ENCODE measurements around the gene GAS2L1.

Gene GAS2L1

DNA sequence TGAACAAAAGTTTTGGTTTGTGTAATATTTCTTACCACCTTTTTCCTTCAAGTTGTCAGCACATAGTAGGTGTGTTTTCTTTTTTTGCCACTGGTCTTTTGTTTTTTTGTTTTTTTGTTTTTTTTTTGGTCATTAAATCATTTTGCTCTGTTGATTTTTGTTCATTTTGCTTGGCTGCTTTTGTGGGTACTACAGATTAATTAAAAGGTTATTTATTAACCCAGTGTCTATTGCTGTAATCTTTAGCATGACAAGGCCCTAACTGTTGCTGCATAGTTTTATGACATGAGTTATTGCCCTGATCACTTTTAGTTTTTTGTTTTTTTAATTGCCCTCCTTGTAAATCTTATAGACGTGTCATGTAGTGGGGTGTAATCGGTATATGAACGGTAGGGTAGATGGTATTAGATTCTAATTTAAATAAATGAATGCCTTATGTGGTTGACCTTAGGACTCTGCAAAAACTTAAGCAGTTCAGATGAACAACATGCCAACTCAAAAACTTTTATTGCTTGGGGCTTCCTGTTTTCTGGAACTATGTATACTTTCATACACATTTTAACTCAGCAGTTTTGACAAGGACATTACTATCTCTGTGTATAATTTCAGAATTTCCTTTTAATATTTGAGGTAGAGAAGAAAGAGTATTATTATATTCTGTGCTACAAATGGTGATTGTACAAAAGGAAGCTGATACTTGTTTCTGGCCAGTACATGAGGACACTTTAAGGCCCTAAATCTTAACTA lies 30.5 kb upstream of the GAS2L1 start:
- DNase-seq (ENCODE audit: low read depth), result no peak

DNA sequence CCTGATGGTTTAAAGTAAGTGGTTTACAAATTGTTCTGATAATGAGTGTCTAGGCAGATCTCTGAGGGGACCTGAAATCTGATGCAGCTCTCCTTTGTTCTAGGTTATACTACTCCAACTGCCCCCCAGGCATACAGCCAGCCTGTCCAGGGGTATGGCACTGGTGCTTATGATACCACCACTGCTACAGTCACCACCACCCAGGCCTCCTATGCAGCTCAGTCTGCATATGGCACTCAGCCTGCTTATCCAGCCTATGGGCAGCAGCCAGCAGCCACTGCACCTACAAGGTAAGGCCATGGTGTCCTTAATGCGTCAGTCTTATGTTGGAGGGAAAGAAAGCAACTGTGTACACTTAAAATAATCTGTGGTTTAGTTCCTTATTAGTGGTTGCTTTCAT lies 28.5 kb upstream of the GAS2L1 start:
- no peak for DNase-seq (ENCODE audit: low read depth)

DNA sequence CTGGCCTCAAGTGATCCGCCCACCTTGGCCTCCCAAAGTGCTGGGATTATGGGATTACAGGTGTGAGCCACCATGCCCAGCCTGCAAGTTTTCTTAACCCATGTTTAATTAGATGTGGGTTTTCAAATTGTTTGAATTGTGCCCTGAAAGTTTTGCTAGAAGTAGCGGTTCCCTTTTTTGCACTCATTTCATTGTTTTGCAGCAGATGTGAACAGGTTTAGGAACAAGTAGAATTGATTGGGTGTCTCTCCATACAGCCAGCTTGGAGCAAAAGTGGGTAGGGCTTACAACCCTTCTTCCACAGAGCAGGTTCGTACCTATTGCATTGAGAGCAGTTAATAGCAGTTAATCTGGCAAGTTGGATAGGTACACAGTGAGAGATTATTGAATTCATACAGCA lies 22.3 kb upstream of the GAS2L1 start:
- no peak for DNase-seq (ENCODE audit: low read depth)

DNA sequence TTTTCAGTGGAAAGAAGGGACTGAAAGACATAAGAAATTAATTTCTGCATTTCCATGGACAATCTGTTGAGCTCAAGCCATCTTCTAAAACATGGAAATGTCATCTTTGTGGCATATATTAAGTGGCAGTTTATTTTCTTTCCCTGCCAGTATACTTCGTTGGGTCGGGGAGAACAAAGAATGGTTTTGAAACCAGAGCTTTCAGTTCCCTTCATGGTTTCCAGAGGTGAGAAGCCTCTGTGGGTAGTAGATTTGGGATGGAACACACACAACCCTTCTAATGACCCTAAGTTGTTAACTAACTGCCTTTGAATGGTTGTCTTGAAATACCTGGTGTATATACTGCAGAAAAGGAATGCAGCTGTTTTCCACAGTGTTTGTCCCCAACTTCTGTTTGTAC lies 17.6 kb upstream of the GAS2L1 start:
- no peak for DNase-seq (ENCODE audit: low read depth)

DNA sequence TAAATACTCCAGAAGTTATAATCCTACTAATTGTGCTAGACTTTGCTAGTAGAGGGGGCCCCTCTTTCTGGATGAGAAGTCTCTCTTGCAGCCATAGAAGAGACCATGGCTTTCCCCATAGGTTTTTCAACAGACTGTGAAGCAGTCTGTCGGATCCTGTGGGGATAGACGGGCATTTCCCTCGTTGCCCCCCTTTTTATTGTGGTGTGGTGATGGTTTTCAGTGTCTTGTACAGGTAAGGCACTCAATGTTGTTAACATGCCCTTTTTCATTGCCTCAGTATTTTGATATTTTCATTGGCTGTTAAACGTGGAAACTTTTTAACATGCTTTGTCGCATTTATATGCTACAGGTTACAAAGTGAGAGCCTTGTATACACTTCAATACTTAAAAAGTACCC lies 16.4 kb upstream of the GAS2L1 start:
- no peak for DNase-seq (ENCODE audit: low read depth)

DNA sequence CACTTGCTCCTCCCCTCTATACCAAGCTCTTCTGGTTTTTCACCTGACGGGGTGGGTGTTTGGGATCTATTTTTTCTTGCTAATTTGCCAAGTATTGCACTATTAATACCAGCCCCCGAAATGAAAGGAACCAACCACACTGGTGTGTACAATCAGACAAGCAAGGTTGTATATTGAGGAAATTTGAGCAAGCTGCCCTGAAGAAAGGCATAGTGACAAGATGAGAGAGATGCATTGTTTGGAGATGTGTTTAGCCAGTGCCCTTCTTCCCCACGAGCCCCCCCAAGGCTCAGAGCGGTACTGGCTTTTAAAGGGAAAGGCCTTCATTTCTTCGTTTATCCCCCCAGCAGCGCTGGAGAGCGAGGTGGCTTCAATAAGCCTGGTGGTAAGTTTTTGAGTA lies 15.2 kb upstream of the GAS2L1 start:
- no peak for DNase-seq (ENCODE audit: low read depth)

DNA sequence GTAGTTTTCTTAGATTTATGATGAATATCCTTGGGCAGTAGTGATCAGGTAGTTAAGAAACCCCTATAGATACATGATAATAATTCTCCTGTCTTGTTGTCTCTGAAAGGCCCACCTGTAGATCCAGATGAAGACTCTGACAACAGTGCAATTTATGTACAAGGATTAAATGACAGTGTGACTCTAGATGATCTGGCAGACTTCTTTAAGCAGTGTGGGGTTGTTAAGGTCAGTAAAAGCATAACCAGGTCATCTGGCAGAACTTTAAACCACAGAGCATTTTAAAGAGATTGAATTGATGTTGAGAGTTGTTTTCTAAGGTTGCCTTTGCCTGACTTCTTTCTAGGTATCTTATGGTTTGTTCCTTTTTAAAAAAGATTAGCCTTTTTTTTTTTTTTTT lies 14.1 kb upstream of the GAS2L1 start:
- no peak for DNase-seq (ENCODE audit: low read depth)

DNA sequence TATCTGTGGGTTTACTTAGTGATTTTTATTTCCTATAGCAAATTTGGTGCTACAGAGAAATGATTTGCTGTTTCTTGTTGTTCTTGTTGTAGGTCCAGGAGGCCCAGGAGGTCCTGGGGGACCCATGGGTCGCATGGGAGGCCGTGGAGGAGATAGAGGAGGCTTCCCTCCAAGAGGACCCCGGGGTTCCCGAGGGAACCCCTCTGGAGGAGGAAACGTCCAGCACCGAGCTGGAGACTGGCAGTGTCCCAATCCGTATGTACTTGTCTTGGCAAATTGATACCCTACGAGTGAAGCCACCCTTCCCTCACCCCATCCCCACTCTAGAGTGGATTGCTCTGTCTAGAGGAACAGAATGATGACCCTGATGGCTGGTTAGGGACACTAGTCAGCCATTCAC lies 7.8 kb upstream of the GAS2L1 start:
- DNase-seq (ENCODE audit: low read depth), result no peak

DNA sequence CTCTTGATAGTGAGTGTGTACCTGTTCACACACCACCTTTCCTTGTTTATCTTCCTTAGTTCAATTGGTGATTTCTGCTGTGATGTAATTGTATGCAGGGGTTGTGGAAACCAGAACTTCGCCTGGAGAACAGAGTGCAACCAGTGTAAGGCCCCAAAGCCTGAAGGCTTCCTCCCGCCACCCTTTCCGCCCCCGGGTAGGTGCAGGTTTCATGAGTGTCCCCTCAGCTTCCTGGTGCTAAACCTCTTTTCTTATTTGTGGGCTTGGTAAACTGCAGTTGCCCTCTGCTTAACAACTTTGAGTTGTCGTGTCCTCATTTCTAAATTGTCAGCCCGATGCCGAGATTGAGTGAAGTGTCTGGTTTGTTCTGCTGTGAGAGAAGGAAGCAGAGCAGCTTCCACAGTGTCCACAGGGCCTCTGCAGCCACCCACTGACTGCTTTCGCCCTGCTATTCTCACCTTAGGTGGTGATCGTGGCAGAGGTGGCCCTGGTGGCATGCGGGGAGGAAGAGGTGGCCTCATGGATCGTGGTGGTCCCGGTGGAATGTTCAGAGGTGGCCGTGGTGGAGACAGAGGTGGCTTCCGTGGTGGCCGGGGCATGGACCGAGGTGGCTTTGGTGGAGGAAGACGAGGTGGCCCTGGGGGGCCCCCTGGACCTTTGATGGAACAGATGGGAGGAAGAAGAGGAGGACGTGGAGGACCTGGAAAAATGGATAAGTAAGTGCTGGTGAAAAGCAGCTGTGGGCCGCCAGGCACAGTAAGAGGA lies 7.1 kb upstream of the GAS2L1 start:
- no peak for DNase-seq (ENCODE audit: low read depth)

DNA sequence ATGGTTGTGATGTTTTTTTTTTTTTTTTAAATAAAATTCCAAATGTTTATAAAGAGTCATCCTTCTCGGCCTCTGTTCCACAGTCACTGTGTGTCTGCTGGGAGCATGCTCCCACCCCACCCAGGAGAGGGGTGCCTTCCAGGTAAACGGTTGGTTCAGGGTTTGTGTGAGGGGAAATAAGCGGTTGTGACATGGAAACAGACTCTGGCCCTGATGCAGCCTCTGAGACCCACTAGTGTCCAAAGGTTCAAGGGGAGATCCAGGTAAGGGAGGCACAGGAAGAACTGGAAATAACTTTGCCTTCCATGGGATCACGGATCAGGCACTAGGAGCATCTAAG lies 6.0 kb upstream of the GAS2L1 start:
- DNase-seq (ENCODE audit: low read depth), result no peak

DNA sequence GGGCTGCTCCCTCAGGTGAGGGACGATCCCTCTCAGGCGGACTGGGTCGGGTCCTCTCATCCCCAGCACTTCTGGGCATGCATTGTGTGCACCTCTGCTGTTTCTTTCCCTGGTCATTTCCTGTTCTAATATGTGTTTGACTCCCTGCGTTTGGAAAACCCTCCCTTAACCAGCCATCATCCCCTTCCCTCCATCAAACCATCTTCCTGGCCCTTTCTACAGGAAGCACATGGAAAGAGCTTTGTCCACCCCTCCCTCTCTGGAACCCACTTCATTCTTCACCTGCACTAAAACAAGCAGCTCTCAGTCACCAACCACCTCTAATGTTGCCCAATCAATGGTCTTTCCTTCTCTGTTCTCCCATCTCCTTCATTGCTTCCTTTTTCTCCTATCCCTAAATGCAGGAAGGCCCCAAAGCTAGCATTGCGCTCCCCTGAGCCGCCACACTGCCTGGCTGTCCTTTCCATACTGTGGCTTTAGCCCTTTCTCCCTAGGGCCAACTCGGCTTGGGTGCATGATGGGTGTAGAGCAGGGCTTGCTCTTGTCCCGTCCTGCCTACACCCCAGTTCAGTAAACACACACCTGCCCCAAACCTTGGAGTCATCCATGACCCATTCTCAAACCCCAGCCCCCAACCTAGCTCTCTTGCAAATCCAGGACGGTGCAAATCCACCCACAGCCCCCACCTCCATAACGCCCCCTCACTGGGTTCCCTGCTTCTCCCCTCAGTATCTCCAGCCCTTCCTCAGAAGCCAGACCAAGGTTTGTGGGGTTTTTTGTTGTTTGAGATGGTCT lies 5.4 kb upstream of the GAS2L1 start:
- no peak for DNase-seq (ENCODE audit: low read depth)

DNA sequence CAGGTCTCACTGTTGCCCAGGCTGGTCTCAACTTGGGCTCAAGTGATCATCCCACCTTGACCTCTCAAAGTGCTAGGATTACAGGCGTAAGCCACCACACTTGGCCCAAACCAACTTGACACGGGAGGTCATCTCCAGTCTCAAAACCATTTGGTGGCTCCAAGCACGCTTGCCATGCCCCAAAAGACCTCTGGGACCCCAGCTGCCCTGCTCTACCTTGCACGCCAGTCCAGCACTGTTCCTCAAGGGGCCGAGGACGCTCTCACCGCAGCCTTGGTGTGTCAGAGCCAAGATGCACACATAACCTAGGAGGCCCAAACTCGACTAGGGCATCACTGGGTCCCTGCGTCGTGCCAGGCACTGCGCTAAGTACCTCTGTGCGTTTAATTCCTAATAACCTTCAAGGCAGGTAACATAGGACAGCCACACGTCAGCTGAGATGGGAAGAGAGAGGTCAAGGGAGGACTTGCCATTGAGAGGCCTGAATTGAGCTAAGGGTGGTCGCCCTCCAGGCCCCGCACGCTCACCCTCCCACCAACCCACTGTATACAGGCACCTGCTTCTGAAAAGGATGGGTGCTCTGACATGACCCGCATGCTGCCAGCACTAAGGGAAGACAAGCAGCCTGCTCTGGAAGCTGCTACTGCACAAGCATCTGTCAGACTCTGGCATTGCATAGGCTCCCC lies 4.6 kb upstream of the GAS2L1 start:
- DNase-seq (ENCODE audit: low read depth), result no peak

DNA sequence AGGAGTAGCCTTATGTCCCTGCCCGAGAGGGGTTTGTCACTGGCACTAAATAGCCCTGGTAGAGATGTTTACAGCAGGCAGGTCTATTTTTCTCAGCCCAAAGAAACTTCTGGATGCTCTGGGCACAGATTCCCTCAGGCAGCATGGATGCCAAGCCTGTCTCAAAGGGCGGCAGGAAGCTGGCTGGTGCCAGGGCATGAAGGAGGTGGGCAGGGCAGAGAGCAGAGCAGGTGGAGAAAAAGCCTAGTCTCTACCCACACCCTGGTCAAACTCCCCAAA lies 4.1 kb upstream of the GAS2L1 start:
- no peak for DNase-seq (ENCODE audit: low read depth)

DNA sequence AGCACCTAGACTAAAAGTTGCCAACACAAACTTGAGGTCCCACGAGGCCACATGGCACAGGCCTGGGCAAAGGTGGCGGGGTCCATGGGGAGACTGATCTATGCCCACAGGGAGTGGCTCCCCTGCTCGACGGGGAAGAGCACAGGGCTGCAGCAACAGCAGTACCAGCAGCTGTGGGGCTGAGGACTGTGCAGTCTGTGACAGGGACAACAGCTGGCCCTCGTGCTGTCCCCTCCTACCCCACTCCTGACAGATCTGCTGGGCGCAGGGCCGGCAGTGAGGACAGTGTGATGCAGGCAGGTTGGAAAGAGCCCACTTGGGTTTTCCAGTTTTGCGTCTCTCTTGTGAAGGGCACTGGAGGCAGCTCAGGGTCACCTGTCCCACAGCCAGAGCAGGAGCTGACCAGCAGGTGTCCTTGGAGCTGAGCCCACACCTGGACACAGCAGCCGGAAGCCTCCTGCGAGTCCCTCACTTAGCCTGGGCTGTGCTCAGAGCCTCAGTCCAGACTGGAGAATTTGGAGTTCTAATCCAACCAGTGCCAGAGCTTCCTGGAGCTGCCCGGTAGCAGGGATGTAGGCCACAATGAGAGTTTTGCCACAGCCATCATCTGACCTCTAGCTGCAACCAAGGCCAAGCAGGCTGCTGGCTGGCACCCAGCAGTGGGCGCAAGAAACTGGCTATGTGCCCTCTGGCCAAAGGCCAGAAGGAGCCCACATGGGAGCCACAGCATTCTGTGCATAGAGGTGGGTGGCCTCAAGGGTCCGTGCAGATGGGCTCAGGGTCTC lies 3.6 kb upstream of the GAS2L1 start:
- no peak for DNase-seq (ENCODE audit: low read depth)

DNA sequence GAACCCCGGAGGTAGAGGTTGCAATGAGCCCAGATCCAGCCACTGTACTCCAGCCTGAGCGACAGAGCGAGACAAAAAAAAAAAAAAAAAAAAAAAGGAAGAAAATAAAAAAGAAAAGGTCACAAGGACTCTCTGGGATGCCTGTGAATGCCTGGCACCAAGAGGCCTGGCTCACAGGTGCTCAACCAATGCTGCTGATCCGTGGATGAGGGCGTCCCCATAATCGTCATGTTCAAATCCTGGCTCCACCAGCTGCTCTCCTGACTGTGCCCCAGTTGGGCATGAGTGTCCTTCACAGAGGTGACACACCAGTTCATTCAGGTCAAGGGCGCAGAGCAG lies 645 bp upstream of the GAS2L1 start:
- DNase-seq (ENCODE audit: low read depth), result no peak

DNA sequence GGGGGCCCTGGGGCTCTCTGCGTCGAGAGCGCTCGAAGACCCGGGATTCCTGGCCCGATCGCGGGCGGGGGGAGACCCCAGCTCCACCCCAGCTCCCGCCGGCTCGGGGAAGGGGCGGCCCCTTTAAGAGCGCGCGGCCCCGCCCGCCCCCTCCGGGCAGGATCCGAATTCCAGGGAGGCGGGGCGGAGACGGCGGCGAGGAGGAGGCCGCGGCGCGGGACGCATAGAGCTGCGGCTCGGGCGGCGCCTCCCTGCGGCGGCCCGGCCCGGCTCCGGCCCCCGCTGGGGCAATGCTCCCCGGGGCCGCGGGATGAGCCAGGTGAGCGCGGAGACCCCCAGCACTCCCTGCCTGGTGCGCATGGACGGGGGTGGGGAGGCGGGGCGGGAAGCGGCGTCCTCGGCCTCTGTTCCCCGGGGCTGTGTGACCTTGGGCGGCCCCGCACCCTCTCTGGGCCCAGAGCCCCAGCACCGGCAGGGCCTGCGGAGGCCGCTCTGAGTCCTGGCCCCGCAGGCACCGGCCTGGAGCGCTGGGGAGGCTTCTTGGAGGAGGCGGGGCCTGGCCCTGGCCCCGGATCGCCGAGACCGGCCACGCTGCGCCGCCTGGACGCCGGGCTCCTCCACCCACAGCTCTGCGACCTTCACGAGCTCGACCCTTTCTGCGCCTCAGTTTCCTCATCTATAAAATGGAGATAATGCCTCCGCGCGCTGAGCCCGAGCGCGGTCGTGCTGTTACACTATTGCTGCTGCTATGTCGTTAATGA lies 565 bp downstream of the GAS2L1 start:
- DNase-seq (ENCODE audit: low read depth), result no peak

DNA sequence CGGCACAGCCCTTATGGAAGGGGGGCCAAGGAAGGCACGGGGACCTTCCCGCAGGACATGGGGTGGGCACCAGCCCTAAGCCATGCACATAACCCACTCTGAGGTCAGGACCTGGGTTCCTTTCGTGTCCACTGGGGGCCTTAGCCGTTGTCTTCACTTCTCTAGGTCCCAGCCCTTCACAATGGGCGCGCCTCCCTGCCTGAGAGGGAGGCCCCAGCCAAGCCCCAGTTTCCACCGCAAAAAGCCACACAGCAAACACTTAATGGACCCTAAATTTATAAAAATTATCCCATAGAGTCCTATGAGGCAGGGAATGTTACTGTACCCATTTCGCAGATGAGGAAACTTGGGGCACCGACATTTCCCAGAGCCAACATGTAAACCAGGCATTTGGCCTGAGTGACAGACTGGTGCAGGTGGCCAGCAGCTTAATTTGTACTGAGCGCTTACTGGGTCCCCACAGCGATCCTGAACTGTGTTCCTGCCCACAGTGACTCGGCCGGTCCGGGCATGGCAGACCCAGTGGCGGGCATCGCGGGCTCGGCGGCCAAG lies 1.2 kb downstream of the GAS2L1 start:
- DNase-seq (ENCODE audit: low read depth), result no peak

DNA sequence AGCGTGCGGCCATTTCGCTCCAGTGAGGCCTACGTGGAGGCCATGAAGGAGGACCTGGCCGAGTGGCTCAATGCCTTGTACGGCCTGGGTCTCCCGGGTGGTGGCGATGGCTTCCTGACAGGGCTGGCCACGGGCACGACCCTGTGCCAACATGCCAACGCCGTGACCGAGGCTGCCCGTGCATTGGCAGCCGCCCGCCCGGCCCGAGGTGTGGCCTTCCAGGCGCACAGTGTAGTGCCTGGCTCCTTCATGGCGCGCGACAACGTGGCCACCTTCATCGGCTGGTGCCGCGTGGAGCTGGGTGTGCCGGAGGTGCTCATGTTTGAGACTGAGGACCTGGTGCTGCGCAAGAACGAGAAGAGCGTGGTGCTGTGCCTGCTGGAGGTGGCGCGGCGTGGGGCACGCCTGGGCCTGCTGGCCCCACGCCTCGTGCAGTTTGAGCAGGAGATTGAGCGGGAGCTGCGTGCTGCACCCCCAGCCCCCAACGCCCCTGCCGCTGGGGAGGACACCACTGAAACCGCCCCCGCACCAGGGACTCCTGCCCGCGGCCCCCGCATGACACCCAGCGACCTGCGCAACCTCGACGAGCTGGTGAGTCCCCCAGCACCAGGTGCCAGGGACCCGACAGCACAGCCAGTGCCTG lies 1.8 kb downstream of the GAS2L1 start:
- no peak for DNase-seq (ENCODE audit: low read depth)

DNA sequence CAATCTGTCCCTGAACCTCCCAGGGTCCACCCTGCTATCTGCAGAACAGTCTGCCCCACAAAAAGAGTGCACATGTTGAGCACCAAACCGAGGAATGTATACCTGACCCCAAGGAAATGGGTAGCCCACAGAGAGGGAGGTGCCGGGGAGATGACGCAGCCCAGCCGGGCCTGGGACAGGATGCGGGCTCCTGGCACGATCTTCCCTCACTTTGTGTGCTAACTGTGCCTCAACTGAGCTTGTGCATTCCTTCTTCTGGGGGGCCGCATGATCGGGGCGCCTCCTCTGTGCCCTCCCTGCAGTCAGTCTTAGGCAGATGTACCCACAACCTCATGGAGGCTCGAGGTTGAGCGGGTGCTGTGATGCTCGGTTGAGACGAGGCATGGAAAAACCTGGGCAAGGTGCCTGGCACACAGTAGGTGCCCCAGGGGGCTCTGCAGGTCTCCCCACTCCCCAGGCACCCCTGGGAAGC lies 2.4 kb downstream of the GAS2L1 start:
- no peak for DNase-seq (ENCODE audit: low read depth)

DNA sequence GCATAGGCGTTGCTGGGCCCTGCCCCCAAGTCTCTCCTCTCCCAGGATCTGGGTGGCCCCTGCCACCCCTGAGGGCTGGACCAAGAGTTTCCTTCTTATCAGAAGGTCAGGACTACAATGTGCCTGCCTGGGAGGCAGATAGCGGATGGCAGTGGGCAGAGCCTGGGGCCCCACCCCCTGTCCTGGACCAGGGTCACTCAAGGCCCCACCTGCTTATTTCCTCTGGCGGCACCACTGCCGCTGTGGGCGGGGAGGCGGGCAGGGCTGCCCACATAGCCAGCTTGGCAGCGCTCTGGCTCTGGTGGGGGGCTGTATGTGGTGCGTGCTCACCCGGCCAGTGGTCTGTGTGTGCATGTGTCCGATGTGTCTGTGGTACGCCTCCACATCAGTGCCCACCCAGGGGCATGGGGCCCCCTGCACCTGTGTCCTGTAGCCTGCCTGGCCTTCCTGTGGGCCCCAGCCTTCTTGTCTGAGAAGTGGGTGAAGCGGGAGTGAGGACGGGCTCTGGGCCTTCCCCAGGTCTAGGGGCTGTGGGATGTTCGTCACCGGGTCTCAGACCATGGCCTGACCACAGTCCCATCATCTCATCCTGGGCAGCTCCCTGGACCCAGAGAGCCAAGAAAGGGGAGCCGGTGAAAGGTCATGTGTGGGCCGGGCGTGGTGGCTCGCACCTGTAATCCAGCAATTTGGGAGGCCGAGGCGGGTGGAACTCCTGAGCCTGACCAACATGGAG lies 3.0 kb downstream of the GAS2L1 start:
- no peak for DNase-seq (ENCODE audit: low read depth)

Measured in stimulated activated CD8-positive, alpha-beta memory T cell treated with anti-CD3 and anti-CD28 coated beads, Interleukin-12 subunit alpha, Interleukin-12 subunit beta, amount 100 ng/mL, for 1 hour (primary cell).